Measurements from ENCODE around the gene FBXW10.
"Not testable (repeated sequence)": the region's sequence is repeated elsewhere in the genome, so short reads cannot be mapped to it uniquely, and the experiment has no call there.

The FBXW10 gene

DNA sequence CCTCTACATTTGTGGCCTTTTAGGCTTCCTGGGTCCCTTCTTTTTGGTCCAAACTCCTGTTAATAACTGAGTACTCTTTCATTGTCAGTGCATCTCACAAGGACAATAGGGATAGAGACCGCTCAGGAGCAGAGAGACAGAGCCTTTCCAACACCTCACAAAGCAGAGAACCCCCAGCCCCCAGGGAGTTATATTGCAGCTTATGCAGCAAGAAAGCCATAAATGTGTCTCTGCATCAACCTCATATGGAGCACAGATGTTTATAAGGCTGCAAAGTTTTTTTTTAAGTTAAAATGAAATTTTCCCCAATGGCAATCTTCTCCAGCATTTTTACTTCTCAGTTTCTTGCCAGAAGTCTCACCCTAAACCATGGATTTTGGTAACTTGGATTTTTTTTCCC is 6.4 kb downstream of the FBXW10 start:
- not testable (repeated sequence) for DNase-seq

DNA sequence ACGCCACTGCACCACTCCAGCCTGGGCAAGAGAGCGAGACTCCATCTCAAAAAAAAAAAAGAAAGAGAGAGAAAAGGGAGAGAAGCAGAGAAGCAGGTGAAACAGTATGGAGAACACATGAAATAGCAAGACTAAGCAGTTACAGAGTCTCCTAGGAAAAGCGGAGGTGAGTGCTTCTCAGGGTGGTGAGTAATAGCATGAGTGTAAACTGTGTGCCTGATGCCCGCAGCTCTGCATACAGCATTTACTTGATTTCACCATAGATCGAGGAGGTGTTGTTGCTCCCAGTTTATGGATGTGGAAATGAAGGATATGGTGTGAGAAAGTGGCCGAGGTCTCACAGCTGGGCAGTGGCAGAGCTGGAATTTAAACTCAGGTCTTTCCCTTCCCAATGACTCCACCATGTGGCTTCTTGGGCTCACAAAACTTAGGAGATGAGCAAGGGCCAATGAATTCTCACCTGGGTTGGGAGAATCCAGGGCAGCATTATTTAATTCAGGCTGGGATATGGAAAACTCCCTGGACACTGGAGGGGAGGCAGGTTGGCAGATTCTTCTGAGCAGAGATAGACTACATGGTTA is 10.1 kb downstream of the FBXW10 start:
- DNase-seq, result not testable (repeated sequence)

DNA sequence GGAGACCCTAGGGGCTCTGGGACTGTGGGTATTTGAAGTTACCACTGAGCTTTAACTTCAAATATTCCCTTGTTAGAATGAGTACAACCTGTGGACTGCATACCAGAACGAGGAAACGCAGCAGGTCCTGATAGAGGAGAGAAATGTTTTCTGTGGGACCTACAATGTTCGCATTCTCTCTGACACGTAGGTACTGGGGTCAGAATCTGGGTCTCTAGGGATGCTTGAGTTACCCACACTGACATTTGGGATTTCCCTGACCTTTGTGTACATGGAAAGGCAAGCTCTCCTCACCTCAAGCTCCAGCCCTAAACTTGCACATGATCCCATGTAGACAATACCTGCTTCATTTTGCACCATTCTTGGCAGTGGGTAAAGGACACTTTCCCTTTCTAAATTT is 12.1 kb downstream of the FBXW10 start:
- not testable (repeated sequence) for DNase-seq

DNA sequence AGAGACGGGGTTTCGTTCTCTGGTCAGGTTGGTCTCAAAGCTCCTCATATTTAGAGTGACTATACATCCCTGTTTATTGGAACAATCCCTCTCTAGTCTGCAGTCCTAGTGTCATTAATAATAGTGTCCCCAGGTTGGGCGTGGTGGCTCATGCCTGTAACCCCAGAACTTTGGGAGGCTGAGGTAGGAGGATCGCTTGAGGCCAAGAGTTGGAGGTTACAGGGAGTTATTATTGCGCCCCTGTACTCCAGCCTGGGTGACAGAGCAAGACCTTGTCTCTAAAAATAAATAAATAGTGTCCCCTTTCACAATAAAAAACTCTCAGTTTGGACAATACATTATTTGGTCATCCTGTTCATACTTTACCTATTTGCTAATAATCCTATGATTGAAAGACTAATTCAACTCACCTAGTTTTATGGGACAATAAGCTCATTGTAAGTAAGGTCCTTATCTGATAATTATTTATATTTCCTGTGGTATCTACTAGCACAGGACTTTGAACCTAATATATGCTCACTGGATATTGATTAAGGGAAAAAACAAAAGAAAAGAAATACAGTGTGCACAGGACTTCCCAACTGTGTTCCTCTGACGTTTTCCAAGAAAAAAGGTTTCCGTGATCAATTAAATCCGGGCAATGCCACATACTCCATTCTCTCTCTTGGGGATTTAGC is 13.7 kb downstream of the FBXW10 start:
- DNase-seq, result not testable (repeated sequence)

DNA sequence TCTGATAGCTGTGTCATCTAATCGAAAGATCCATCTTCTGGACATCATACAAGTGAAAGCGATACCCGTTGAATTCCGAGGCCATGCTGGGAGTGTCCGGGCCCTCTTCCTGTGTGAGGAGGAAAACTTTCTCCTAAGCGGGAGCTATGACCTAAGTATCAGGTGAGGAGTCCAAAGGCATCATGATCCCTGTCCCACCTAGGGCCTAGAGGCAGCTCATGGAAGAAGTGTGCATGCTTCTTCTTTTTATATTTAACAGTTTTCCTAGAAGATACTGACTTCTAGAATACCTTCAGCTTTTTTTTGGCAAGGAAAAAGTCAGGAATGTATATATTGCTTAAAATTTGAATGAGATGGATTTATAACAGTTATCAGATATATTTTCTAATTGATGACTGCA is 14.5 kb downstream of the FBXW10 start:
- not testable (repeated sequence) for DNase-seq

DNA sequence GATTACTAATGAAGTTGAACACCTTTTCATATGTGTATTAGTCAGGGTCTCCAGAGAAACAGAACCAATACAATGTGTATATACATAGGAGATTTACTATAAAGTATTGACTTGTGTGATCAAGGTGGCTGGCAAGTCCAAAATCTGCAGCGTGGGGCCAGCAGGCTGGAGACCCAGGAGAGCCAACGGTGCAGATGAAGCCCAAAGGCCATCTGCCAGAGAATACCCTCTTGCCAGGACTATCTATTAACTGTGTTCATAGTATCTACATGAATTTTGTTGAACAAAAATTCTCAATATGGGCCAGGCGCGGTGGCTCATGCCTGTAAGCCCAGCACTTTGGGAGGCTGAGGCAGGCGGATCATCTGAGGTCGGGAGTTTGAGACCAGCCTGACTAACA is 16.4 kb downstream of the FBXW10 start:
- DNase-seq, result not testable (repeated sequence)

DNA sequence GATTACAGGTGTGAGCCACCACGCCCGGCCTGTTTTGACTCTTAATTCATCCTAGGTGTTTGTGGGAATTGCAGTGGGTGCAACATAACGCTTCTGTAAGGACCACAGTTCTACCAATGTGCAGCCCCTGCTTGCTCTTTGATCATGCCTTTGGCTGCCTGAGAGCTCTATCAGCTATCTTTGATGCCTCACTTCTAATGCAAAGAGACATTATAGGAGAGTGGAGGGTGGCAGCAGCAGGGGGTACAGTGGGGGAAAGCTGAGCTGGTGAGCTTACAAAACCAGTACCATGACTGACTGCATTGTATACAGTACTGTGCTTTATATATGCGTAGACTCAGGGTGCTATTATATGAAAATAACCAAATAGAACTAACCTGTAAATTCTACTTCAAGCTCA is 26.7 kb downstream of the FBXW10 start:
- DNase-seq, result not testable (repeated sequence)

DNA sequence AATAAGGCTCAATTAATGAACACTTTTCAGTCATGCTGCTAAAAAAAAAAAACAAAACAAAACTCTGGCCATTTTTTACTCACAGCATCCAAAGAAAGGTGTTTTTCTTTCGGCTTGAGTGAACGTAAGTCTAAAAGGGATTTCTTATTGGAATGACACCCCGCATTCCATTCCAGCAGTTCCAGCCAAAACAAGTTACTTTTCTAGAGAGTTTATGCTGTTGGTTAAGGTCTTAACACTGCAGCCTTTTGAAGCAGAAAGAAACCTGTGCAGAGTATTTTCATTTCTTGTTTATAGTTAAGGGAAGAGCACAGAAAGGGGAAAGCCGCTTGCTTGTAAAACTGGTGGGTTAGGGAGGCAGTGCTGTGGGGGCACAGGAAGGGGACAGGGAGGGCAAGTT is 27.2 kb downstream of the FBXW10 start:
- not testable (repeated sequence) for DNase-seq

DNA sequence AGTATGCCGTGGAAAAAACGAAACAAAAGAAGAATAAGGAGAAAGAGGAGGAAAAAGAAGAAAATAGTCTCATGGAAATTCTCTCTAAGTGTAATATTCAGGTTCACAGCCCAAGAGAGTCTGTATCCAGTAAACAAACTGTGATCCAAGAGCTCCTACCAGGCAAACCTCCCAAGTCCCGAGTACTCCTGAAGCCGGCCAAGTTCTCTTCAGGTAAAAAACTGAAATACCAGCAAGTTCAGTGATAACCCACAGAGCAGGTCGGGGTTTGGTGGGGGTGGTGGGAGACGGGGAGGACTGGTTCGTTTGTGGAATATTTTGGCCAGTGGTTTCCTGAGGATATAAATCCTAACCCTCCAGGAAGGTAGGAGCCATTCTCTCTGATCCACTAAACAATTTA is 28.6 kb downstream of the FBXW10 start:
- DNase-seq, result no peak

DNA sequence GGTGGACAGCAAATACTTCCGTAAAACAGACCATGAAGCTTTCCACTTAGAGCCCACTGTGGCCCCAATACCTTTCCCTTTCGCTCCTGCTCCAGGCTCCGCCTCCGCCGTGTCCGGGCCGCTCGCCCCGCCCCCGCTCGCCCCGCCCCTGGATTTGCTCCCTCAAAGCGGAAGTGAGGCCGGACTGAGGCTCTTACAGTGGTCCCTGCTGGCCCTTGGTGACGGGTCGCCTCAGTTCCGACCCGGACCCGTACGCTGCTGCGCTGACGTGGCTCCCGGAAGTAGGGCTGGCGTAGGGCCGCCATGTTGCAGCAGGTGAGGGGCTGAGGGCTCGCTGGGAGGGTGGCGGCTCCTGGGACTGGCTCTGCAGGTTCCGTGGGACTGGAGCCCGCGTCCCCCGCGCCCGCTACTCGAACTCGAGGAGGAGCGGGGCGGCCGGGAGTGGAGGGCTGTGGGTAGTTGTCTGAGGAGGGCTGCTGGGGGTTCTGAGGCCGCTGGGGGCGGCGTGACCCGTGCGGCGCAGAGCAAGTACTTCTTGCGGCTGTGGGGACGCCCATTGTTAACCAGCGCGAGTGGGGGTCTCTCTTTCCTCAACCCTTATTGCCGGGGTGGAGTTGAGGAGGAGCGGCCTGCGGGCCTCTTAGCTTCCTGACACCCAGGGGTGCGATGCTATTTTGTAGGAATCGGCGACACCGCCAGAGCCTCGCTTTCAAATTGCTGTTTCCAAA is 37.3 kb downstream of the FBXW10 start, which contains the start of gene TVP23B:
TVP23B (plus strand) TSS at position 193 of the 728 bp plus-strand sequence; CDS start at position 304, 111 bp downstream.
- peak; percentile 81 to 96 (median 89) for DNase-seq

DNA sequence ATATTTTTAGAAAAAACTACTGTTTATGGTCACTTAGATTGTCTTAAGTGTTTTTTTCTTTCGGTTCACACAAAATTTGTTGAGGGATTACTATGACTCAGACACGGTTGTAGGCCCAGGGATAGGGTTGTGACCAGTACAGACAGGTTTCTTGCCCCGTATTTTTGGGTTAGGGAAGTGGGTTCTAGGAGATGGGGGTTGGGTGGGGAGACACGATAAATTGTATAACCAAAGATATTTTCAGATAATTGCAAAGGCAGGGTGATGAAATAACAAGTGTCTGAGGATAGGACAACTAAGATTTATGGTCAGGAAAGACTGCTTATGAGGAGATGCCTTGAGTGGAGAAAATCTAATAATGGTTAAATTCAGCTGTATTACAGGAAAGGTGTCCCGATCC is 38.0 kb downstream of the FBXW10 start:
- DNase-seq, result not testable (repeated sequence)

DNA sequence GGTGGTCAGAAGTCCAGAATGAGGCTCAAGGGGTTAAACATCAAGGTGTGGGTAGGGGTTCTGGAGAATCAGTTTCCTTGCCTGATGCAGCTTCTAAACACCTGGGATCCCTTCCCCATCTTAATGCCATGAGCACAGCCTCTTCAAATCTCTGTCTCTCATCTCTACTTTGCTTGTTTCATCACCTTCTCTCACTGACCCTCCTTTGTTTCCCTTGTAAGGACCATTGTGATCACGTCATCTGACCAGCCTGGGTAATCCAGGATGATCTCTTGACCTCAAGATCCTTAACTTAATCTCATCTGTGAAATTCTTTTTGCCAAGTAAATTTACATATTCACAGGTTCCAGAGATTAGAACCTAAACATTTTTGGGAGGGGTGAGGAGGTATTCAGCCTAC is 42.1 kb downstream of the FBXW10 start:
- not testable (repeated sequence) for DNase-seq

DNA sequence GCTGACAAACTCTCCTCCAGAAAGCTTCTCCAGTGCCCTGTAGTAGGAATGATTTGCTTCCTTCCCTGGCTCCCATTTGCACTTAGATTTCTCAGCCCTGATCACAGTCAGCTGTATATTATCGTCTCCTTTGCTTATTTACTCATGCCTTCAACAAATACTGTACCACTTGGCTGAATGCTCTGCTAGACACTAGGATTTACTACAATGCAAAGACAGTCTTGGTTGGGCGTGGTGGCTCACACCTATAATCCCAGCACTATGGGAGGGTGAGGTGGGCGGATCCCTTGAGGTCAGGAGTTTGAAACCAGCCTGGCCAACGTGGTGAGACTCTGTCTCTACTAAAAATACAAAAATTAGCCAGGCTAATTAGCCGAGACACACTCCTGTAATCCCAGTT is 43.0 kb downstream of the FBXW10 start:
- not testable (repeated sequence) for DNase-seq

DNA sequence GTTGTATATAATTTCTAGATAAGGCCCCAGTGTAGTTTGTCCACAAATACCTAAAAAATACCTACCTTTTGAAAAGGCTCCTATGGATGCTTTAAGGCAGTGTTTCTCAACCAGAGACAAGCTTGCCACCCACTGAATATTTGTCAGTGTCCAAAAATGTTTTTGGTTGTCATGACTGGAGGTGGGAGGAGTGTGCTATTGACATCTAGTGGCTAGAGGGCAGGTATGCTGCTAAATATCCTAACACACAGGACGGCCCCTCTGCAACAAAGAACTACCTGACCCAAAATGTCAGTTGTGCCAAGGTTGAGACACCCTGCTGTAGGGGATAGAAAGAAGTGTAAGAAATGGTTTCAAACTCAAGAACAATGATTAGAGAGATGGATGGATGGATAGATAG is 47.5 kb downstream of the FBXW10 start:
- not testable (repeated sequence) for DNase-seq

DNA sequence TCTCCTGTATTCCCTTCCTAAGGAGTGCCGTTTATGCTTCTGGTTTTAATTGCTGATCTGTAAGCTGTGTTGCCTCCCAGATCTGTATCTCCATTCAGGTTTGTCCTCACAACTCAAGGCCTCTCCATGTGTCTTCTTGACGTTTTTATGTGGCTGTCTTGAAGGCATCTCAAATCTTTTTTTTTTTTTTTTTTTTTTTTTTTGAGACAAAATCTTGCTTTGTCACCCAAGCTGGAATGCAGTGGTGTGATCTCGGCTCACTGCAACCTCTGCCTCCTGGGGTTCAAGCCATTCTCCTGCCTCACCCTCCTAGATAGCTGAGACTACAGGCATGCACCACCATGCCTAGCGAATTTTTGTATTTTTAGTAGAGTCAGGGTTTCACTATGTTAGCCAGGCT is 51.0 kb downstream of the FBXW10 start:
- not testable (repeated sequence) for DNase-seq

DNA sequence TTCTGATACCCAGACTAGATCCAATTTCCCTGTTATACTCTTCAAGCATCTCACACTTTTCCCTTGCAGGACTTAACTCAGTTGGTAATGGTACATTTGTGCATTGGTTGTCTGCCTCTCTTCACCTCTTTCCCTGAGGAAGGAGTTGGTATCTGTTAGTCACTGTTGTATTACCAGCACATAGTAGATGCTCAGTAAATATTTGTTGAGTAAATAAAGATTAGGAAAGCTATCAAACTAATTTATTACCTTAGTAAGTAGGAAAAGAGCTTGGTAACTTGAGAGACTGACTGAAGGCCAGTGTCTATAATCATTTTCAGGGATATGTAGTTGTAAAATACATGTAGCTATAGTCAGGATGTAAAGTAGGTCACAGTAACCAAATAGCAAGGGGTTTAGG is 53.0 kb downstream of the FBXW10 start:
- not testable (repeated sequence) for DNase-seq

DNA sequence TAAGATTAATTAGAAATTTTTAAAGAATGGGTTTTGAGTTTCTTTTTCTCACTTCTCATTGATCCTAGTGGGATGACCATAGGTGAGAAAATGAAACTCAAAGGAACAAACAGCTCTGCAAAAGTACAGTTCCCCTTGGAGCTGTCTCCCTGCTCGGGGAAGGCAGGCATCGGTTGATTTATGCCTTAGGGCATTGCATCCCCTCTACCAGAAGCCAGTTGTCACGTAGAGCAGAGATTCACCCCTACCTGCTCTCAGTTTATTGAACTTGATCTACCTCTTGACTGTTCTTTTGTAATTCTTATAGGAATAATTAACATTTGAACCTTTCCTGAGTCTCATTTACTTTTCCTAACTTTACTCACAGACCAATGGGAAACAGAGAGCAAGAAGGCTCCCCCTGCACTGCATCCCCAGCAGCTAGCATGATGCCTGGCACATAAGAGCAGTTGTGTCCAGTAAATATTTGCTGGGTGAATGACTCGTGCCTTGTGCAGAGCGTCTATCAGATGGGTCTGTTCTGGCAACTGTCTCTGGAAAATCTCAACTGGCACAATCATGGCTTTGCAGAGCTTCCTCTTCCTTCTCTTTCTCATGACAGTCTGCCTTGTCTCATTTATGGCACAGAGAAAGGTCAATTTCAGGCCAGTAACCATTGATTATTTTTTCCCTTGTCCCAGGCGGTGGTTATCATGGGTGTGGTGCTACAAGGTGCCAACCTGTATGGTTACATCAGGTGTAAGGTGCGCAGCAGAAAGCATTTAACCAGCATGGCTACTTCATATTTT is 59.8 kb downstream of the FBXW10 start:
- not testable (repeated sequence) for DNase-seq

DNA sequence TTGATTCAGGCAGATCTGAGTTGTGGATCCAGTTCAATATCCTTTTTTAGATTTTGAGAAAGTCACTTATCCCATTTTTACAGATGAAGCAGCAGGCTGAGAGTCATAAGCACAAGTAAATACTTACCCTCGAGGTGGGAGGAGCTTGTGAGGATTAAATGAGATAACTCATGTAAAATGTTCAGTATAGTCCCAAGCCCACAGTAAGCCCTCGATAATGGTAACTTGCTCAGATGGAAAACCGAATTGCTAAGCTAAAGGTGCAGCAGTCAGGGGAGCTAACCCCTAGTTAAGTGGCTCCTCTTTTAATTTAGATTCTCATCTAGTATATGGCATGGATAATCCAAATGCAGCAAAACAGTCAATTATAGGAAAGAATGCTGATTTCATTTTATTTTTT is 72.1 kb downstream of the FBXW10 start:
- not testable (repeated sequence) for DNase-seq

DNA sequence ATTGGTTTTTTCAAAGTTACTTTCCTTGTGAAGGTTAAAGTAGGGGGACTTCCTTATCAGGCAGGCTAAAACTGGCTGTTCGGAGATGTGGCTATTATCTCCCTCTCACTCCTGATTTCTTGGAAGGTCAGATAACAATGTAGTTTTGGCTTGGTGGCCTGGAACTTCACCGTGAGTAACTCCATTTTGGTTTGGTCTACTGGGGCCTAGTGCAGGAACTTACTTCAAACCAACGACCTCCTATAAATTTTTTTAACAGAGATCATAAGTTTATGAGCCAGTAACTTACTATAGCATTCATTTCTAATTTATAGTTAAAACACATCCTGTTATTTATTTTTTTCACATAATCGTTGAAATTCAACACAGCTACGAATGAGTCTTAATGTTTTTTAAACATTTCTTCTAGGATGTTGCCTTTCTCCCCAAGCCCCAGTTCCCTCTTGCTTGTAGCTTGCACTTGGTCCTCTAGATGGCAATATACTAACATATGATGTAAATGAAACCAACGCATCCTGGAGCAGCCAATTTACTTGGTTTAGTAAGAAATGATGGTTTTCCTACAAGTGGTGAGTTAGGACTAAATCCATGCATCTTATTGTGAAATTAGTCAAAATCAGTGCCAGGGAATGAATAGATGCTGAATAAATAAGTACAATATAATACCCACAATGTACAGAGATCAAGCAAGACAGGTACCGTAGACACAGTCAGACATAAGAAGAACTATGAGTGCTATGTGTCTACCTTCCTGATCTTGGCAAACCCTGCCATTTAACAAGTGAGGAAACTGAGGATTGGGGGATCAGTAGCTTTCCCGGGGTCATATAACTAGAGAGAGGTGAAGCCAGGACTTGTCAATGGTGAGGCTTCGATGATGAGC is 72.9 kb downstream of the FBXW10 start:
- peak in 4 of 5 donors; percentile 6 to 67 (median 35) for DNase-seq

DNA sequence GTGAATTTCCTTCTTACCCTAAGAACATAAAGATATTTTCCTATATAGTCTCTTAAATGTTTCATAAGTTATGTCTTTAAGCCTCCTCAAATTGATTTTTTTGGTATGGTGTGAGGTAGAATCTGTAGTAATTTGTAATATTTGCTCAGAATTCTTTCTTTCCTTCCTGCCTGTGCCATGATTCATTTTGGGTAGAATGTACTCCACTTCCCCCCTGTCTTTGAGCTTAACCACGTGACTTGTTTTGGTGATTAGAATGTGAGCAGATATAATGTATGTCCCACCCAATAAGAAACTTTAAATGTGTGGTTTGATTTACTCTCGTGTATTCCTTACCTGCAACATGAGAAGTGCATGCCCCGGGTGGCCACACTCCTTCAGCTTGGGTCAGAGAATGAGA is 77.6 kb downstream of the FBXW10 start:
- DNase-seq, result not testable (repeated sequence)

DNA sequence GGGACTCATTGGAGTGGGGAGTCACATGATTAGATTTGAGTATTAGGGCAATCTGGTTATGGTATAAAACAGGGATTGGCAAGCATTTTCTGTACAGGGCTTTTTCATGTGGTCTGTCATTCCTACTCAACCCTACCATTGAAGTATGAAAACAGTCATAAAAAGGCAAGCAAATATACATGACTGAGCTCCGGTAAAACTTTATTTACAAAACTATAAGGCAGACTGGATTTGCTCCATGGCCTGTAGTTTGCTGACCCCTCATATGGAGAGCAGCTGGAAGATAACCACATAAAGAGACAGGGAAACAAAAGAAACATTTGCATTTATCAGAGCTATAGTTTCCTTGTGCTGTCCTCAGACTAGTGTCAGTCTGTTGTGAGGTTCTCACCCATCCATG is 83.8 kb downstream of the FBXW10 start:
- DNase-seq, result not testable (repeated sequence)

Data from T-helper 1 cell (primary cell).